Activated CD4-positive, alpha-beta T cell treated with anti-CD3 and anti-CD28 coated beads, Interleukin-2, amount 10 ng/mL, durations not matched to agents 7 days and 5 days (primary cell): ENCODE results near the gene MXD1. TPM values are rescaled to one million over a fixed set of nuclear protein-coding genes. Genes with fewer than 3 reads are reported as not detected.

ENCODE experiments used
- CTCF ChIA-PET: fragments of 350-600 bp; sonication (Branson Sonifier 250); formaldehyde crosslinking; loops from one replicate; lab custom pipeline; 2021; ENCODE audit warnings: antibody characterized with exemption; lab: Charles Lee
- POLR2A ChIA-PET: fragments of 350-600 bp; sonication (Branson Sonifier 250); formaldehyde crosslinking; loops from one replicate; lab custom pipeline; 2021; ENCODE audit warnings: antibody characterized with exemption; lab: Charles Lee
- DNase-seq: peaks from one replicate; pipeline ENCODE4 v3.0.0-alpha.2; 2020
- H3K27ac Mint-ChIP-seq: one replicate; pipeline ENCODE4 v1.8.0; 2021; ENCODE audit warnings: mild to moderate bottlenecking, moderate library complexity, mixed read lengths
- H3K27me3 Mint-ChIP-seq: one replicate; pipeline ENCODE4 v1.8.0; 2021; ENCODE audit warnings: mixed read lengths
- H3K36me3 Mint-ChIP-seq: one replicate; pipeline ENCODE4 v1.8.0; 2021; ENCODE audit warnings: low read depth, mixed read lengths
- H3K4me1 Mint-ChIP-seq: one replicate; pipeline ENCODE4 v1.8.0; 2021; ENCODE audit warnings: mixed read lengths
- H3K4me3 Mint-ChIP-seq: one replicate; pipeline ENCODE4 v1.8.0; 2021; ENCODE audit warnings: mild to moderate bottlenecking, moderate library complexity, mixed read lengths
- H3K9me3 Mint-ChIP-seq: one replicate; pipeline ENCODE4 v1.8.0; 2021; ENCODE audit warnings: mixed read lengths
- total RNA-seq, 2 experiments: library from RNA; stranded (reverse); gene quantifications; one replicate each; pipeline ENCODE4 v1.2.3, GENCODE V29; 2021

MXD1 gene
- total RNA-seq, 2 experiments from 2014 or later = 17.0 to 19.1 TPM

DNA sequence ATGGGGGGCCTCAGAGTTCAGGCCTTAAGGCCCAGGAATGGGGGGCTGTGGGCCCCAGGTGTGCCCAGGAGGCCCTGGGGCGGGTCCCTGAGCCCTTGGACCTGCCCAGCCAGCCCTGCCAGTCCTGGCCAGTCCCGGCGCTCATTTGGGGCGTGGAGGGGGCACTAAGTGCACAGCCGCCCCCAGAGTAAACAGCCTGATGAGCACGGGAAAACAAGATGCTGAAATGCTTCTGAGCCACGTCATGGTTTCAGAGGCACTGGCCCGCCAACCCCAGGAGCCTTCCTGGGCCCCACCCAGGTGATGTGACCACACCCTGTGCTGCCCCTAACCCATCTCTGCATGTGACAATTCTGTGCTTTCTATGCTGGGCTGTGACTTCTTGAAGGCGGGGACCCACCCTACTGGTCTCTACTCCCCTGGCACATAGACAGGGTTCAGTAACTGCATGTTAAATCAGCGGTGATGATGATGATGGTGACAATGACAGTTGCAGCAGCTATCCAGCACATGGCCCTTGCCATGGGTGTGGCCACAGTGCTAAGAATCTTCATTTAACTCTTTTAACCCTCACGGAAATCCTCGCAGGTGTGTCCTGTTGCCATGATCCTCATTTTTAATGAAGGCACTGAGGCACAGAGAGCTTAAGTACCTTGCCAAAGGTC is 74.7 kb downstream of the MXD1 start:
- no peak overlapping the region for H3K27ac Mint-ChIP-seq
- no peaks in the 10 kb centered on the region for H3K9me3 Mint-ChIP-seq
- ChIA-PET CTCF (no interaction called here), POLR2A (no interaction called here)
- peaks cover 1% of the 10 kb centered on the region for H3K36me3 Mint-ChIP-seq
- H3K4me3 Mint-ChIP-seq = no peak overlapping the region
- peaks cover 1% of the 10 kb centered on the region for H3K4me1 Mint-ChIP-seq
- DNase-seq = no peak
- H3K27me3 Mint-ChIP-seq = no peaks in the 10 kb centered on the region

Other genes starting within 250 kb of the MXD1 start
- 10 to 100 TPM; 70.6 to 75.9 TPM for gene ANXA4, start 173.0 kb upstream of the MXD1 start, total RNA-seq
- gene GMCL1, start 85.4 kb upstream of the MXD1 start, total RNA-seq = 10 to 100 TPM; 19.4 to 24.9 TPM
- gene SNRNP27, start 21.2 kb upstream of the MXD1 start, total RNA-seq = 10 to 100 TPM; 58.1 to 62.8 TPM
- gene ASPRV1, start 46.5 kb downstream of the MXD1 start, total RNA-seq = under 1 TPM; 0.69 to 0.99 TPM
- 100 to 1,000 TPM; 527 to 544 TPM for gene PCBP1, start 172.4 kb downstream of the MXD1 start, total RNA-seq